Astrocyte of the spinal cord (primary cell): ENCODE measurements around the gene RNF152.

ENCODE experiments used
- DNase-seq: peaks from one replicate; pipeline ENCODE4 v3.0.0; 2011; ENCODE audit warnings: low read depth, low spot score
- H3K4me3 ChIP-seq: 2 replicates; pipeline ENCODE4 v1.5.1; 2011; ENCODE audit warnings: low read depth, mild to moderate bottlenecking, low read length, moderate library complexity
- in situ Hi-C: cut with HindIII; loops from 2 replicates; pipeline ENCODE4 v1.10.0; 2017; ENCODE audit warnings: low sequenced_read_pairs
- TF ChIP-seq, protein P1 (sequence below): IDR thresholded peaks from 2 replicates; pipeline ENCODE4 v1.5.1; 2012; ENCODE audit warnings: low read depth, mild to moderate bottlenecking, low read length, inconsistent platforms

RNF152 gene

DNA sequence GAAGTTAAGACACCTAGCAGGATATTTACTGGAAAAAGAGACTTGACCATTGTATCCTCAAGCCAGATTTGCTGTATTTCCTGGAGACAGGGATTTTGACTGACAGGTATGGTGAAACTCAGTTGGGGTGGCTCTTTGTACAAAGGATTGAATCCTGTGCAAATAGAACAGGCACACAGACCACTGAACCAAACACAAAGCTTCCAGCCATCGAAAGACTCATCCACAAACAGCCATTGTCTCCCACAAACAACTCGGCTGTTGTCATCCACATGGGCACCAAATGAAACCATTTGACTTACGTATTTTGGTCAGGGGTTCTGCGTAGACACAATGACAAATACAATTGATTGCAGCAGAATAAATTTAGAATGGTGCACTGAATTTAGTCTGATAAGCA, 15.9 kb downstream of the RNF152 start:
- DNase-seq = no peak
- in situ Hi-C loops = no loop called here
- H3K4me3 ChIP-seq = no peak overlapping the region
- TF ChIP-seq, protein P1, sequence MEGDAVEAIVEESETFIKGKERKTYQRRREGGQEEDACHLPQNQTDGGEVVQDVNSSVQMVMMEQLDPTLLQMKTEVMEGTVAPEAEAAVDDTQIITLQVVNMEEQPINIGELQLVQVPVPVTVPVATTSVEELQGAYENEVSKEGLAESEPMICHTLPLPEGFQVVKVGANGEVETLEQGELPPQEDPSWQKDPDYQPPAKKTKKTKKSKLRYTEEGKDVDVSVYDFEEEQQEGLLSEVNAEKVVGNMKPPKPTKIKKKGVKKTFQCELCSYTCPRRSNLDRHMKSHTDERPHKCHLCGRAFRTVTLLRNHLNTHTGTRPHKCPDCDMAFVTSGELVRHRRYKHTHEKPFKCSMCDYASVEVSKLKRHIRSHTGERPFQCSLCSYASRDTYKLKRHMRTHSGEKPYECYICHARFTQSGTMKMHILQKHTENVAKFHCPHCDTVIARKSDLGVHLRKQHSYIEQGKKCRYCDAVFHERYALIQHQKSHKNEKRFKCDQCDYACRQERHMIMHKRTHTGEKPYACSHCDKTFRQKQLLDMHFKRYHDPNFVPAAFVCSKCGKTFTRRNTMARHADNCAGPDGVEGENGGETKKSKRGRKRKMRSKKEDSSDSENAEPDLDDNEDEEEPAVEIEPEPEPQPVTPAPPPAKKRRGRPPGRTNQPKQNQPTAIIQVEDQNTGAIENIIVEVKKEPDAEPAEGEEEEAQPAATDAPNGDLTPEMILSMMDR = no peak

DNA sequence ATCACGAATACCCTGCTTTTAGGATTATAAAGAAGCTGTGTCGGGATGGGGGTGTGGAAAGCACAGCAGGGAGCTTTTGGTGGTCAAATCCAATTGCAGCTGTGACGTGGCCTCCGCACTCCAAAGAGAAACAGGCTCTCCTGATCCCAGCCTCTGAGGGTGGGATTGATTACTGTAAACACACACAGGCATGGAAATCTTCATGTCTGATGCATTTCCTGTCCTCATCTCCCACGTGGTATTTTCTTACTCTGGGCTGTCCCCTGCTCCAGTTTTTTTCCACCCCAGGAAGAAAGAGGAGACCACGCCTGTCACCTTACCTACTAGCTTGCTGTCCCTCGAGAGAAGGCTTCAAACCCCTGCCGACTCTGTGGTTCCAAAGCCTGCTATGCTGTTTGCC, 22.7 kb downstream of the RNF152 start:
- H3K4me3 ChIP-seq = no peak overlapping the region
- in situ Hi-C loops = no loop called here
- TF ChIP-seq, protein P1 = no peak
- DNase-seq = peak; percentile 74

DNA sequence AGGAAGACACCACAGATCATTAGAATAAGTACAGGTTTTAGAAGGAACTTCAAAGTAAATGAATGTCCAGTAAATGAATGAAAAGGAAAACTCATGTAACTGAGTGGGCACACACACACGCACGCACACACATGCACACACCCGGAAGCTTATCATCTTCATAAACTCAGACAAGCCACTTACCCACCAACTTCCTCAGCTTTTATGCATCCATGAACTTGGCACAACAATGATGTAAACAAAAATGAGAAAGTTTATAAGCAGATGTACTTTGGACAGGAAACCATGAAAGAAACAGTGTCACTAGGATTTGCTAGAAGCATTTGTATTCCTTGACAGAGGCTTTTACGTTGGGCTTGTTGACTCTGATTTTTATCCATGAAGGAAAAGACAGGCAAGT, 23.2 kb downstream of the RNF152 start:
- no peak for DNase-seq
- TF ChIP-seq, protein P1 = no peak
- in situ Hi-C loops = no loop called here
- no peak overlapping the region for H3K4me3 ChIP-seq

DNA sequence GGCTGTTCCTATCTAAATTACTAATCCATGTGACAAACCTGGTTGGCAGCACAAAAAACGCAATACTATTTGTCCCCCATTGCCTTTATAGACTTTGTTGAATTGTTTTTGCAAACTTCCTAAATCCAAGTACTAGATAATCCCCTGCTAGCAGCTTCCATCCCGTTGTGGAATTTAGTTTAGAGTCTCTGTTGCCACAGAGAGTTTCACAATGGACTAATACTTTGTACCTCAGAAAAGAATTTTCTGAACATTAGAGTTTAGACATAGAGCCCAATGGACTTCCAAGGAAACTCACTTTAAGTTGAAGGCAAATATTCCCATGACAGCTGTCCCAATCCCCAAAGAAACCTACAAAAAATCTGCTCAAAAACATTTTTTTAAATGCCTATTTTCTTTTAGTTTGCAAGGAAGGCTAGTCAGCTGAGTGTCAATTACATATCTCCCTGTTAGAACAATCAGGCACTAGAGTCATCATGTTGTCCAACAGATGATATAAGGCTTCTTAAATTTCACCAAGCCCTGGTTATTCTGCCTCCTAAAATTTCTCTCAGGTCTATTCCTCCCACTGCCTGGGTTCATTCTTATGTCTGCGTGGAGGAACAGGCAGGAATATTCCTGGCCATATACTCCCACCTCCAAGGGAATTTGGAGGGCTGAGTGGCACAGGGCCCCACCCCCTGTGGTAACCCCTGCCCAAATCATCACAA, 27.2 kb downstream of the RNF152 start:
- TF ChIP-seq, protein P1 = no peak
- no peak for DNase-seq
- H3K4me3 ChIP-seq = no peak overlapping the region
- in situ Hi-C loops = no loop called here

DNA sequence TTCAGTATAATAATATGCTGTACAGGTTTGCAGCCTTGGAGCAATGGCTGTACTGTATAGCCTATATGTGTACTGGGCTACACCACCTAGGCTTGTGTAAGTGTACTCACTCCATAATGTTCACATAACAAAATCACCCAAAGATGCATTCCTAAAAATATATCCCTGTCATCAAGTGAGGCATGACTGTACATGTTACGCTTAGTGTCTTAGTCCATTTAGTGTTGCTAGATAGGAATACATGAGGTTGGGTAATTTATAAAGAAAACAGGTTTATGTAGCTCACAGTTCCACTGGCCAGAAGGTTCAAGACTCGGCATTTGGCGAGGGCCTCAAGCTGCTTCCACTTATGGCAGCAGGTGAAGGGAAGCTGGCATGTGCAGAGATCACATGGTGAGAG, 31.4 kb downstream of the RNF152 start:
- TF ChIP-seq, protein P1 = no peak

DNA sequence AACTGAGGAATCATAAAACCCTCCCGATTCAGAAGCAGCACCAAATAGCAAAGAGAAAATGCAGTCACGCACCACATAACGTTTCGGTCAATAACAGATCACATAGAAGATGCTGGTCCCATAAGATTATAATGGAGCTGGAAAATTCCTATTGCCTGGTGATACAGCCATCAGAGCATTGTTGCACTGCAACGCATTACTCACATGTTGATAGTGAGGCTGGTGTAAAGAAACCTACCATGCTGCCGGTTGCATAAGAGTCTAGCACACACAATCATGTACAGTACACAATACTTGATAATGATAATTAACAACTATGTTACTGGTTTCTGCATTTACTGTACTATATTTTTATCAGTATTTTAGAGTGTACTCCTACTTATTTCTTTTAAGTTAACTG, 32.5 kb downstream of the RNF152 start:
- no peak for DNase-seq
- TF ChIP-seq, protein P1 = no peak
- in situ Hi-C loops = no loop called here
- H3K4me3 ChIP-seq = no peak overlapping the region

More for the DNA sequence above, 31.4 kb downstream of the RNF152 start:
- H3K4me3 ChIP-seq = no peak overlapping the region
- no peak for DNase-seq
- in situ Hi-C loops = no loop called here
